ENCODE measurements around the gene CD93.

Gene CD93

GRCh38 chr20:23125159-23125558 lies 39.0 kb upstream of the CD93 start:
- H3K4me2 ChIP-seq (ENCODE audit: low read length) = no peak overlapping the region
- H3K9ac ChIP-seq = no peak overlapping the region
- no peaks in the 10 kb centered on the region for H3K79me2 ChIP-seq
- peaks cover 2% of the 10 kb centered on the region for H3K4me1 ChIP-seq
- no peak overlapping the region for H3K4me3 ChIP-seq (ENCODE audit: low read depth, low read length)
- TF ChIP-seq CTCF (IDR thresholded peaks at IDR 0.05) = no peak
- H3K27me3 ChIP-seq (ENCODE audit: control insufficient read depth, insufficient read depth, low read length) = no peaks in the 10 kb centered on the region
- H3K9me3 ChIP-seq (ENCODE audit: control insufficient read depth, low read length) = no peaks in the 10 kb centered on the region
- H2AFZ ChIP-seq = no peak overlapping the region
- no peaks in the 10 kb centered on the region for H3K36me3 ChIP-seq (ENCODE audit: control insufficient read depth, insufficient read depth, low read length)
- no peak overlapping the region for H3K27ac ChIP-seq

- peaks cover 2% of the 10 kb centered on the region for H3K4me1 ChIP-seq
- no peak for TF ChIP-seq CTCF (IDR thresholded peaks at IDR 0.05)
- no peaks in the 10 kb centered on the region for H3K79me2 ChIP-seq
- no peaks in the 10 kb centered on the region for H3K9me3 ChIP-seq (ENCODE audit: control insufficient read depth, low read length)
- no peak overlapping the region for H3K9ac ChIP-seq
- H3K27me3 ChIP-seq (ENCODE audit: control insufficient read depth, insufficient read depth, low read length) = no peaks in the 10 kb centered on the region
- H3K4me2 ChIP-seq (ENCODE audit: low read length) = no peak overlapping the region
- no peak overlapping the region for H3K4me3 ChIP-seq (ENCODE audit: low read depth, low read length)
- no peaks in the 10 kb centered on the region for H3K36me3 ChIP-seq (ENCODE audit: control insufficient read depth, insufficient read depth, low read length)
- no peak overlapping the region for H2AFZ ChIP-seq
- no peak overlapping the region for H3K27ac ChIP-seq
These were observed 37.8 kb upstream of the CD93 start for GRCh38 chr20:23123886-23124285.

DNA sequence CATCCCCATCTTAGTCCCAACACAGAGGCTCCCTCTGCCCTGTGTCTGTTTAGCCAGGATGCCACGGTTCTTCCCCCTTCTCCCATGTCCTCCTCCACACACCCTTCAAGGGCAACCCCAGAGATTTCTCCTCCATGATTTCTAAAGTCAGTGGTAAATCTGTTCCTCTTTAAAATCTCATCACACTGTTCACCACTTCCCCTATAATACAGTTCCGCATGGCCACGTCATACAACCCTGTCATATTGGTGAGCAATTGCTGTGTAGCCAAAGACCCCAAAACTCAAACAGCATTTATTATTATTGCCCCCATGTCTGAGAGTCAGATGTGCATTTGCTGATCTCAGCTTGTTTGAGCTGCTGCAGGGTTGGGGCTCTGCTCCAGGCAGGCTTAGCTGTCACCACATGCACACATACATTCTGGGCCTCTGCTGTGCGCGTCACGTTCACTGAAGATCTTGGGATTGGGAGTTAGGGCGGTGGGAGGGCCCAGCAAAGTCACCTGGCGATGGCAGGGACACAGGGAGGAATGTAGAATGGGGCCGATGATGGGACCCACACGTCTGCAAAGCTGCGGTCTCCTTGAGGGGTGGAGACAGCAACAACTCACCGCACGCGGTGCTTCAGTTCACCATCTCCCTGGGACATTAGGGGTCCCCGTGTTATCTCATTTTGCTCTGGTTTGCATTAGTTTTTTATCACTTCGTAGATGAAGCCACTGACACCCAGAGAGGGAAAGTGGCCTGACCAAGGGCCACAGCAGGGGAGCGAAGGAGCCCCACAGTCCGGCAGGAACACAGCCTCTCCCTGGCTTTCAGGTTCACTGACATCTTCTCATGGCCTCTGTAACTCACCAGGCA lies 36.9 kb upstream of the CD93 start:
- Histone ChIP-seq H3K79me2 (no peaks in the 10 kb centered on the region), H3K27ac (no peak overlapping the region), H3K27me3 (ENCODE audit: control insufficient read depth, insufficient read depth, low read length) (no peaks in the 10 kb centered on the region), H3K36me3 (ENCODE audit: control insufficient read depth, insufficient read depth, low read length) (no peaks in the 10 kb centered on the region), H3K4me3 (ENCODE audit: low read depth, low read length) (no peak overlapping the region), H3K9ac (no peak overlapping the region), H3K4me1 (peaks cover 2% of the 10 kb centered on the region), H3K4me2 (ENCODE audit: low read length) (no peak overlapping the region), H3K9me3 (ENCODE audit: control insufficient read depth, low read length) (no peaks in the 10 kb centered on the region), H2AFZ (no peak overlapping the region)
- TF ChIP-seq CTCF (IDR thresholded peaks at IDR 0.05) = no peak

GRCh38 chr20:23122321-23122720 lies 36.2 kb upstream of the CD93 start:
- no peak overlapping the region for H2AFZ ChIP-seq
- no peak for TF ChIP-seq CTCF (IDR thresholded peaks at IDR 0.05)
- no peaks in the 10 kb centered on the region for H3K79me2 ChIP-seq
- H3K9ac ChIP-seq = no peak overlapping the region
- no peak overlapping the region for H3K27ac ChIP-seq
- peaks cover 2% of the 10 kb centered on the region for H3K4me1 ChIP-seq
- no peak overlapping the region for H3K4me2 ChIP-seq (ENCODE audit: low read length)
- H3K9me3 ChIP-seq (ENCODE audit: control insufficient read depth, low read length) = no peaks in the 10 kb centered on the region
- H3K4me3 ChIP-seq (ENCODE audit: low read depth, low read length) = no peak overlapping the region
- no peaks in the 10 kb centered on the region for H3K36me3 ChIP-seq (ENCODE audit: control insufficient read depth, insufficient read depth, low read length)
- H3K27me3 ChIP-seq (ENCODE audit: control insufficient read depth, insufficient read depth, low read length) = no peaks in the 10 kb centered on the region
